ENCODE results near the gene CRISPLD2.

The CRISPLD2 gene

GRCh38 chr16:84834403-84834772 lies 14.6 kb downstream of the CRISPLD2 start:
- TF ChIP-seq EP300 (IDR thresholded peaks at IDR 0.05; ENCODE audit: borderline replicate concordance) (no peak), TAF1 (IDR thresholded peaks at IDR 0.05; ENCODE audit: low read depth) (no peak), REST (IDR thresholded peaks at IDR 0.05; ENCODE audit: low read depth) (no peak), RAD21 (IDR thresholded peaks at IDR 0.05; ENCODE audit: low read depth) (no peak), FOXM1 (IDR thresholded peaks at IDR 0.05; ENCODE audit: borderline replicate concordance, low read depth) (no peak), EGR1 (IDR thresholded peaks at IDR 0.05) (no peak), ZBTB7A (IDR thresholded peaks at IDR 0.05; ENCODE audit: low read depth) (no peak), USF1 (IDR thresholded peaks at IDR 0.05) (no peak), CEBPB (IDR thresholded peaks at IDR 0.05) (no peak), NFIC (IDR thresholded peaks at IDR 0.05) (no peak), TCF12 (IDR thresholded peaks at IDR 0.05; ENCODE audit: low read depth) (no peak), YY1 (IDR thresholded peaks at IDR 0.05; ENCODE audit: low read depth) (no peak), CREB1 (IDR thresholded peaks at IDR 0.05; ENCODE audit: low read depth) (no peak), MAX (IDR thresholded peaks at IDR 0.05) (no peak)

- TF ChIP-seq TEAD4 (IDR thresholded peaks at IDR 0.05) (peak; percentile 89), USF1 (IDR thresholded peaks at IDR 0.05) (no peak), MAX (IDR thresholded peaks at IDR 0.05) (no peak), EP300 (IDR thresholded peaks at IDR 0.05; ENCODE audit: borderline replicate concordance) (peak; percentile 82; the same call in 1 of the 2 replicates), NFIC (IDR thresholded peaks at IDR 0.05) (peak; percentile 87), REST (IDR thresholded peaks at IDR 0.05; ENCODE audit: low read depth) (peak; percentile 87), CREB1 (IDR thresholded peaks at IDR 0.05; ENCODE audit: low read depth) (peak; percentile 63; the same call in 1 of the 2 replicates), TCF12 (IDR thresholded peaks at IDR 0.05; ENCODE audit: low read depth) (peak; percentile 74), YY1 (IDR thresholded peaks at IDR 0.05; ENCODE audit: low read depth) (no peak), CEBPB (IDR thresholded peaks at IDR 0.05) (no peak), TAF1 (IDR thresholded peaks at IDR 0.05; ENCODE audit: low read depth) (no peak), FOXM1 (IDR thresholded peaks at IDR 0.05; ENCODE audit: borderline replicate concordance, low read depth) (peak; percentile 59; the same call in 1 of the 2 replicates), ZBTB7A (IDR thresholded peaks at IDR 0.05; ENCODE audit: low read depth) (no peak), EGR1 (IDR thresholded peaks at IDR 0.05) (no peak; the same call in 1 of the 2 replicates), RAD21 (IDR thresholded peaks at IDR 0.05; ENCODE audit: low read depth) (no peak)
These were observed 16.5 kb downstream of the CRISPLD2 start for GRCh38 chr16:84836234-84836647.

GRCh38 chr16:84836967-84837366 lies 17.2 kb downstream of the CRISPLD2 start:
- no peak for TF ChIP-seq MAX (IDR thresholded peaks at IDR 0.05)
- TF ChIP-seq TAF1 (IDR thresholded peaks at IDR 0.05; ENCODE audit: low read depth), result no peak
- no peak for TF ChIP-seq ZBTB7A (IDR thresholded peaks at IDR 0.05; ENCODE audit: low read depth)
- no peak for TF ChIP-seq REST (IDR thresholded peaks at IDR 0.05; ENCODE audit: low read depth)
- TF ChIP-seq CREB1 (IDR thresholded peaks at IDR 0.05; ENCODE audit: low read depth), result no peak
- no peak for TF ChIP-seq RAD21 (IDR thresholded peaks at IDR 0.05; ENCODE audit: low read depth)
- no peak for TF ChIP-seq EP300 (IDR thresholded peaks at IDR 0.05; ENCODE audit: borderline replicate concordance)
- TF ChIP-seq FOXM1 (IDR thresholded peaks at IDR 0.05; ENCODE audit: borderline replicate concordance, low read depth), result no peak

GRCh38 chr16:84838383-84838948 lies 18.7 kb downstream of the CRISPLD2 start:
- TF ChIP-seq NFIC (IDR thresholded peaks at IDR 0.05) (no peak), TCF12 (IDR thresholded peaks at IDR 0.05; ENCODE audit: low read depth) (0 out of 2 replicates have a peak, but pooled peaks have one; percentile 11)

Data from Ishikawa (cell line).